ENCODE results near the gene YAF2.
A peak's percentile ranks its signal among the peaks of the same experiment; 100 is the strongest.
"Not testable (repeated sequence)": the region's sequence is repeated elsewhere in the genome, so short reads cannot be mapped to it uniquely, and the experiment has no call there.

Gene YAF2

GRCh38 chr12:42255221-42255865 is 17.3 kb upstream of the YAF2 start:
- no peak for DNase-seq (ENCODE audit: low read depth)

GRCh38 chr12:42252645-42253044 is 14.6 kb upstream of the YAF2 start:
- DNase-seq (ENCODE audit: low read depth) = not testable (repeated sequence)

GRCh38 chr12:42249033-42249432 is 11.0 kb upstream of the YAF2 start:
- DNase-seq (ENCODE audit: low read depth) = not testable (repeated sequence)

DNA sequence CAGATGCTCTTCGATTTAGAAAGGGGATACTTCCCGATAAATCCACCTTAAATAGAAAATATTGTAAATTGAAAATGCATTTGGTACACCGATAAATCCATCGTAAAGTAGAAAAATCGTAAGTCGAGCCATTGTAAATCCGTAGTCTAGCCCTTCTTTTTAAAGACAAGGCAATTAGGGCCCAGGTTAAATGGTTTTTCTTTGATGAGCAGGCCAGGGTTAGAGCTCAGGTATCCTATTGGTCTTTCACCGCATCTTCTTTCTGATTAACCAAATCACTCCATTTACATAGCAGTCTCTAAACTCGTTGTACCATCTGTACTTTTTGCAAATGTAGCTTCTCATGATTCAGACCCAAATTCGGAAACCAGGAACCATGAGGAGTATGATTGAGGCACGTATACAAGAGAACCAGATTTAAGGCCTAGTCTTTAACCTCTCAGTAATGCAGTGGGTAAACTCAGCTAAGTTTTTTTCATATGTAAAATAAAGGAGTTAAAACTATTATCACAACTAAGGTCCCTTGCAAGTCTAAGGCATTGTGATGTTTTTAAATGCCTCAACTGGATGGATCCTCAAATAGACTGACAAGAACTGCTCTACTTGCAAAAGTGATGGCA is 2.2 kb upstream of the YAF2 start:
- DNase-seq (ENCODE audit: low read depth) = no peak

DNA sequence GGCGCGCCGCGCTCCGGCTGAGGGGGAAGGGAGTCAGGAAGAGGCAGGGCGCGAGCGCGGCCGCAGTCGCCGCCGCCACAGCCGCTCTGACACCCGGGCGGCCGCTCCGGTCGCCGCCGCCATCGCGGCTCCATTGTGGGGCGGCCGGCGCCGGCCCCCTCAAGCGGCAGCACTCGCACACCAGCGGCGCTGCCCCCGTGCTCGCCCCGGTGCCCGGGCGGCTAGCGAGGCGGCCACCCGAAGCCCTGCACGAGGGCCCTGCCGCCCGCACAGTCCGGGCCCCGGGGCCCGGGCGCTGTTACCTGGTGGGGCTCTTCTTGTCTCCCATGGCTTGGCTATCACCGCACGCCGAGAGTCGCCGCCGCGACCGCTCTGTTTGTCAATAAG is 202 bp downstream of the YAF2 start:
- no peak for DNase-seq (ENCODE audit: low read depth)

DNA sequence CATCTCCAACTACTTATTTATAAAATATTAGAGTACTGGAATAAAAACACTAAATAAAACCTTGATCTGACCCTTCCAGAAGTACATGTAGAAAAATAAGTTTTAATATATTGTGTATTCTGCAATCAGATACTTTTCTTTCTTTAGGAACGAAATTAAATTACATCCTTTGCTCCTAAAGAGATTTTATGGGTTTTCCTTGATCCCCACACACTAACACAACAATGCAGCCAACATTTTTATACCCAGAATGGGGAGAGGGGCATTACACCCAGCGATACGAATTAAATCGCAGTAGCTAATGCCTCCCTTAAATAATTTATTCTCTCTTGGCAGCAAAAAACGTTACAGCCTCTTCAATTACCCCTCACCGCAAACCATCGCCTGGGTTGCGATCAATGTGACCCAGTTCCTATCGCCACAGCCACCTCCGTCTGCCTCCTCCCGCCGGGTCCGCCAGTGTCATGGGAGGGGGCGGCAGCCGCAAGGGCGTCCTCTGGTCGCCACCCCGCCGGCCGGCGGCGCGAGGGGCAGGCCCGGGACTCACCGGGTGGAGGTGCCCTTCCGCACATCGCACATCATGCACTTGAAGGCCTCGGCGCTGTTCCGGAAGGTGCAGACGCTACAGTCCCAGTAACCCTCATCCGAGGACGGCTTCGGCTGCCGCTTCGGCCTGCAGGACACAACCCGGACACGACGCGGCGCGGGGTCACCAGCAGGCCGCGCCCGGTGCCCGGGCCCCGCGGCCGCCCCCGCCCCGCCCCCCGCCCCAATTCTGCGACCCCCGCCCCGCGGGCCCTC is 796 bp downstream of the YAF2 start:
- DNase-seq (ENCODE audit: low read depth) = peak; percentile 49

- no peak for DNase-seq (ENCODE audit: low read depth)
Measured at GRCh38 chr12:42236017-42236416, 2.0 kb downstream of the YAF2 start.

DNA sequence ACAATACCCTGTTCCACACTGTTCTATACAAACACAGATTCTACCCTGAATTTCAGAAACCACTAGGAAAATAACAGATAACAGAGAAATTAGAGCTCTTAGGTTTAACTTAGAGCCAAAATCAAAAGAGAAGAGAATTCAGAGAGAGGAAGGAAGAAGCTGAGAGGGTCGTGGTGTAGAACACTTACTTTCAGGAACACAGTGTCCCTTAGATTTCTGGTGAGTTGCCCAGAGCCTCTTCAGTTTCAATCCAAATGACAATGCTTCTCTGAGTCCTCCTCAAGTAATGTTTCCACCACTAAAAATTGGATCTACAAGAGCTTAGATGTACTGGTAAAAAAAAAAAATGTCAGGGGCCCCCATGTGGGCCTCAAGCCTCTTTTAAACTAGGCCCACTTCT is 2.6 kb downstream of the YAF2 start:
- DNase-seq (ENCODE audit: low read depth) = no peak

GRCh38 chr12:42234970-42235369 is 3.1 kb downstream of the YAF2 start:
- no peak for DNase-seq (ENCODE audit: low read depth)

DNA sequence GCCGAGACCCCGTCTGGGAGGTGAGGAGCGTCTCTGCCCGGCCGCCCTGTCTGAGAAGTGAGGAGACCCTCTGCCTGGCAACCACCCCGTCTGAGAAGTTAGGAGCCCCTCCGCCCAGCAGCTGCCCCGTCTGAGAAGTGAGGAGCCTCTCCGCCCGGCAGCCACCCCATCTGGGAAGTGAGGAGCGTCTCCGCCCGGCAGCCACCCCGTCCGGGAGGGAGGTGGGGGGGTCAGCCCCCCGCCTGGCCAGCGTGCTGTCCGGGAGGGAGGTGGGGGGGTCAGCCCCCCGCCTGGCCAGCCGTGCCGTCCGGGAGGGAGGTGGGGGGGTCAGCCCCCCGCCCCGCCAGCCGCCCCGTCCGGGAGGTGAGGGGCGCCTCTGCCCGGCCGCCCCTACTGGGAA is 10.5 kb downstream of the YAF2 start:
- DNase-seq (ENCODE audit: low read depth) = not testable (repeated sequence)

GRCh38 chr12:42224501-42224900 is 13.5 kb downstream of the YAF2 start:
- DNase-seq (ENCODE audit: low read depth) = not testable (repeated sequence)

DNA sequence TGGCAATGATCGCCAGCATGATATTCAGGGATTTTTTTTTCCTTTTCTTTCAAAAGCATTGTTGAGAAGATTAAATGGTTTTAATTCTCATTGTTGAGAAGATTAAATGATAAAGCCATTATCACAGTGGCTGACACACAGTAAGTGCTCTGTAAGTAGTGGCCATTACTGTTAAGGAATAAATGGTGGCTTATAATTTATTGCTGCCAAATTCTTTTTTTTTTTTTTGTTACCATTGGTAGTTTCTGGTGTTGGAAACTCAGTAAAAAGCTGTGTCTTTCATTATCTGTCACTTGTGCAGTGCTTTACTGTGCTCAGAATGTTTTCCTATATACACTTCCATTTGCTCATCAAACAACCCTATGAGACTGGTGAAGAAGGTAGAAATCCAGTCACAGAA is 15.3 kb downstream of the YAF2 start:
- DNase-seq (ENCODE audit: low read depth) = no peak

DNA sequence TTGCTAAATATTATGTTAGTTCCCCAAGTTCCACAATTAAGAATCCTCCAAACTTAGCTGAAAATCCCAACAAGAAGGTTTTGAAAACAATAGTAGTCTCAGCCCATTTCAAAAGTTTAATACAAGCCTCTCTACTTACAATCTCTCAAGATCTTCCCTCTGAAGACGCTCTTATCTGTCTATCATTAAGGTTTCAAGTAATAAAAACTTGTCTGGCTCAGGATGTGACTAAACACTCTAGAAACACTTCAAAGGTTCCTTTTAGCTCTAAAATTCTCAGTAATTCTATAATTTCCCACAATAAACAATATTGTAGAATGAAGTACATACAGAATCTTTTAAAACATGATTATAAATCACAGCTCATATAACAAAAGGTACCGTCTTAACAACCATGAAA is 16.3 kb downstream of the YAF2 start:
- no peak for DNase-seq (ENCODE audit: low read depth)

GRCh38 chr12:42217656-42218055 is 20.4 kb downstream of the YAF2 start:
- no peak for DNase-seq (ENCODE audit: low read depth)

- DNase-seq (ENCODE audit: low read depth) = no peak
Measured at GRCh38 chr12:42216737-42217136, 21.3 kb downstream of the YAF2 start.

- not testable (repeated sequence) for DNase-seq (ENCODE audit: low read depth)
Measured at GRCh38 chr12:42215759-42216158, 22.3 kb downstream of the YAF2 start.

DNA sequence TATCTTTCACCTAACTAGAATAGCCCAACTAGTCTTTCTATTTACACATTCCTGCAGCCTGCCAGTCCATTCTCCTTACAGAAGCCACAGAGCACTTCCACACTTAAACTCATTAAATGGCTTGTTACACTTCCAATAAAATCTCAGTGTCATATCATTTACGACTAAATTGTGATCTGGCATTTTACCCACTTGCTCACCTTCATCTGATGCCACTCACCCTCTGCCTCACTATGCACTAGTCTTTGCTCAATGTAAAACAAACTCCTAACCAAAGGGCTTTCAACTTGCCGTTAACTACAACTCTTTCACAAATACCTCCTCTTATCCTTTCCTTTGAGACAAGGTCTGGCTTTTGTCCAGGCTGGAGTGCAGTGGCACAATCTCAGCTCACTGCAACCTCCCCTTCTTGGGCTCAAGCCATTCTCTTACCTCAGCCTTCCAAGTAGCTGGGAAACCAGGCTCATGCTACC is 24.1 kb downstream of the YAF2 start:
- no peak for DNase-seq (ENCODE audit: low read depth)

- DNase-seq (ENCODE audit: low read depth) = no peak
Measured at GRCh38 chr12:42213023-42213422, 25.0 kb downstream of the YAF2 start.

GRCh38 chr12:42208574-42208973 is 29.5 kb downstream of the YAF2 start:
- no peak for DNase-seq (ENCODE audit: low read depth)

- no peak for DNase-seq (ENCODE audit: low read depth)
Measured at GRCh38 chr12:42204819-42205218, 33.2 kb downstream of the YAF2 start.

DNA sequence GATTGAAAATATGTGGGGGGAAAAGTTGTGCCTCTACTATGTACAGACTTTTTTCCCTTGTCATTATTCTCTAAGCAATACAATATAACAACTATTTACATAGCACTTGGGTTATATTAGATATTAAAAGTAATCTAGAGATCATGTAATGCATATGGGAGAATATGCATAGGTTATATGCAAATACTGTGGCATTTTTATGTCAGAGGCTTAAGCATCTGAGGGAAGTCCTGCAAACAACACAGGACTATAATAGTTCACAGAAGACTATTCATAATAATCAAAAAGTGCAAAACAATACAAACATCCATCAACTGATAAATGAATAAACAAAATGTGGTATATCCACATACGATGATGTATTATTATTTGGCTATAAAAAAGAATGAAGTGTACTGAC is 33.7 kb downstream of the YAF2 start:
- DNase-seq (ENCODE audit: low read depth) = no peak

GRCh38 chr12:42201063-42201462 is 37.0 kb downstream of the YAF2 start:
- DNase-seq (ENCODE audit: low read depth) = no peak

GRCh38 chr12:42199007-42199406 is 39.0 kb downstream of the YAF2 start:
- DNase-seq (ENCODE audit: low read depth) = no peak
